ENCODE measurements around the gene TAF7L. TPM values are rescaled to one million over a fixed set of nuclear protein-coding genes. Genes with fewer than 3 reads are reported as not detected.

Gene TAF7L
- total and polyA plus RNA-seq, 5 experiments from 2014 or later = not detected

DNA sequence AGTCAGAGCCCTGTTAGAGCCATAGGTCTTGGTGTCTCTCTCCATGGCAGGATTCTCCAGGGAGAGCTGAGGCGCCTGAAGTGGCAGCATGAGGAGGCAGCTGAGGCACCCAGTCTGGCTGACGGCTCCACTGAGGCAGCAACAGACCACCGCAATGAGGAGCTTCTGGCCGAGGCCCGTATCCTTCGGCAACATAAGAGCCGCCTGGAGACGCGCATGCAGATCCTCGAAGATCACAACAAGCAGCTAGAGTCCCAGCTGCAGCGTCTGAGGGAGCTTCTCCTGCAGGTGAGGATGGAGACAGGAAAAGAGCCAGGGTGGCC, 32.9 kb downstream of the TAF7L start:
- DNase-seq (peak in 1 of 10 donors; percentile 5), ATAC-seq (no peak)
- POLR2A ChIA-PET = no interaction called here
- no peaks in the 10 kb centered on the region for H3K36me3 Mint-ChIP-seq
- no peaks in the 10 kb centered on the region for H3K27me3 Mint-ChIP-seq
- H3K4me1 Mint-ChIP-seq = peaks cover 7 to 38% (median 15%) of the 10 kb centered on the region in 4 donors
- H3K27ac Mint-ChIP-seq = peak overlapping the region in 5 of 10 donors; percentile 34 to 71 (median 53)
- H3K9me3 Mint-ChIP-seq = no peaks in the 10 kb centered on the region
- H3K4me3 Mint-ChIP-seq = peak overlapping the region in 1 of 10 donors; percentile 49

DNA sequence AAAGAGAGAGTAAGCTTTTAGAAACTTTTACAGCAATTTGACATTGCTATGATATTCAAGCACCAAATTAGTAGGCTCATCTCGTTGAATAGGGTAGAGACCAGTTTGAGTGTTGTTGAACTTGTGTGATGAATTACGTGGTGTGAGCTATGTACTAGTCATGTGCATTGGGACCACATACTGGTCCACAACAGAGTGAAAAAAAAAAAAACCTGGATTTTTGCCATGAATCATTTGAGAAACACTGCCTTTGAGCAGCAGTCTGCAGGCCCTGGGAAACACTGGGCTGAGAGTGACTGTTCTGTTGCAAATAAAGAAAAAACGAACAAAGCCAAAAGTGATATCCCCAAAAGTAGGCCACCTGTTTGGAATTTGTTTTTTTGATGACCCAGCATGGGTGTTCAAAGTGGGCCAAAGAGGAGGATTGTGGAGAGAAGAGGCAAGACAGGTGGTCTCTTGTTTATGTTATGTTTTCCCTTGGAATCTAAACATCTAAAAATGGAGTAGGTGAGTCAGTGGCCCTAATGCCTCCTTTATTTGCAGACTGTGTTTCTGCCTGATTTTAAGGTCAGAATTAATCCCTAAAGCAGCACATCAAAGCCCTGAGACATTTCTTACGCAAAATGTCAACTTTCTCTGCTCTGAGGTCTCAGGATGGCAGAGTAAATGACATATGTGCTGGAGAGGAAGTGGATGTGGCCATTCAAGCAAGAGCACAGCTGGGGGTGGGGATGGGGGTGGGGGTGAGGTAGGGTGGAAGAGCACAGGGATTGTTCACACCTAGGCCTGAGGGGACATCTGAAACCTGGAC, 33.5 kb downstream of the TAF7L start:
- Mint-ChIP-seq H3K27ac (peak overlapping the region in 9 of 10 donors; percentile 36 to 91 (median 71)), H3K36me3 (no peaks in the 10 kb centered on the region), H3K4me3 (peak overlapping the region in 3 of 10 donors; percentile 33 to 49 (median 43)), H3K4me1 (peaks cover 7 to 38% (median 15%) of the 10 kb centered on the region in 4 donors), H3K9me3 (no peaks in the 10 kb centered on the region), H3K27me3 (no peaks in the 10 kb centered on the region)
- ATAC-seq (peak in 1 of 2 donors; percentile 56), DNase-seq (peak in 2 of 10 donors; percentile 3 to 18)
- POLR2A ChIA-PET = interaction anchor here (0.7 kb wide), 1 partner anchor 235 kb away, joined by 6 read pairs; no protein-coding TSS in a partner anchor

DNA sequence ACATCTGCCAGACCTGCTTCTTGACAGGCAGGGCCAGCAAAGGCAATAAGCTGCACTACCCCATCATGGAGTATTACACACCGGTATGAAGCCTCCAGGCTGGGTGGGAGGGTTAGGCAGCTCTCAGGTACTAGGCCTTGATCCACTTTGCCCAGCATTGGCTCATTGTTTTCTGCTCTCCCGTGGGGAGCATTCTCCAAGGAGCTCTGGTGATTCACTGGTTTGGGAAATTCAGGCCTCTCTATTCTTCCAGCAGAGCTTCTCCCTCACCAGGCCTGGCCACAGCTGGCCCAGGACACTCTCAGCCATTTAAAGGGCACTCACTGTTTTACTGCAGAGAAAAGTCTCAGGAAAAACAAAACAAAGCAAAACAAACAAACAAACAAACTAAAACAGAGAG, 38.5 kb downstream of the TAF7L start:
- POLR2A ChIA-PET = no interaction called here
- no peaks in the 10 kb centered on the region for H3K9me3 Mint-ChIP-seq
- ATAC-seq = no peak
- DNase-seq = no peak
- no peaks in the 10 kb centered on the region for H3K27me3 Mint-ChIP-seq
- no peaks in the 10 kb centered on the region for H3K36me3 Mint-ChIP-seq
- H3K4me1 Mint-ChIP-seq = peaks cover 2 to 25% (median 7%) of the 10 kb centered on the region in 4 donors
- no peak overlapping the region for H3K27ac Mint-ChIP-seq
- H3K4me3 Mint-ChIP-seq = no peak overlapping the region

DNA sequence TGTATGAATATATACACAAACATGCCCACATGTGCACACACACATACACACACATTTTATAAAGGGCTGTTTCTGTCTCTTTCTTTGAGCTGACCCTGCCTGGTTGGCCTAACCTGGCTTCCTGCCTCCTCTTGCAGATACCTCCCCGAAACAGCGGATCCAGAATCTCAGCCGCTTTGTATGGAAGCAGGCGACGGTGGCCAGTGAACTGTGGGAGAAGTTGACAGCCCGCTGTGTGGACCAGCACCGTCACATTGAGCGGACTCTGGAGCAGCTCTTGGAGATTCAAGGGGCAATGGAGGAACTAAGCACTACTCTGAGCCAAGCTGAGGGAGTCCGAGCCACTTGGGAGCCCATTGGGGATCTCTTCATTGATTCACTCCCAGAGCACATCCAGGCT, 49.6 kb downstream of the TAF7L start:
- Mint-ChIP-seq H3K36me3 (no peaks in the 10 kb centered on the region), H3K4me3 (no peak overlapping the region), H3K4me1 (no peaks in the 10 kb centered on the region), H3K27me3 (no peaks in the 10 kb centered on the region), H3K9me3 (no peaks in the 10 kb centered on the region), H3K27ac (no peak overlapping the region)
- POLR2A ChIA-PET = no interaction called here
- ATAC-seq (no peak), DNase-seq (no peak)

DNA sequence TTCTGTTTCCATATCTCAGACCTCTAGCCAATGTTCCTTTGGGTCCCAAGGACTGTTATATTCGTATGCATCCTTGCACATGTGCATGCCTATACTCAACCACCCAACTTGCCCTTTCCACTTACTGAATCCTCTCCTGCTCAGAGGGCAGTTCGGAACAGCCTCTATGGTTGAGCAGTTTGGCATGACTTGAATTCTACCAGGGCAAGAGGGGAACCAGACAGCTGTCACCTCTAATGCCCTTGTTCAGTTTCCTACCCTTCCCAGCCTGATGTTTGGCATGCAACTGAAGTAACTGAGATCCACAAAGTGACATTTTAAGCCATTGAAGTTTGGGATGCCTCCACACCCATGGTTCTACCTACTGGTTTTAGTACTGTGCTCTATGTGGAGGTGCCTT, 54.1 kb downstream of the TAF7L start:
- H3K4me1 Mint-ChIP-seq = no peaks in the 10 kb centered on the region
- no peaks in the 10 kb centered on the region for H3K9me3 Mint-ChIP-seq
- H3K4me3 Mint-ChIP-seq = no peak overlapping the region
- DNase-seq = no peak
- no peaks in the 10 kb centered on the region for H3K36me3 Mint-ChIP-seq
- no peaks in the 10 kb centered on the region for H3K27me3 Mint-ChIP-seq
- POLR2A ChIA-PET = no interaction called here
- no peak for ATAC-seq
- H3K27ac Mint-ChIP-seq = peak overlapping the region in 1 of 10 donors; percentile 27

DNA sequence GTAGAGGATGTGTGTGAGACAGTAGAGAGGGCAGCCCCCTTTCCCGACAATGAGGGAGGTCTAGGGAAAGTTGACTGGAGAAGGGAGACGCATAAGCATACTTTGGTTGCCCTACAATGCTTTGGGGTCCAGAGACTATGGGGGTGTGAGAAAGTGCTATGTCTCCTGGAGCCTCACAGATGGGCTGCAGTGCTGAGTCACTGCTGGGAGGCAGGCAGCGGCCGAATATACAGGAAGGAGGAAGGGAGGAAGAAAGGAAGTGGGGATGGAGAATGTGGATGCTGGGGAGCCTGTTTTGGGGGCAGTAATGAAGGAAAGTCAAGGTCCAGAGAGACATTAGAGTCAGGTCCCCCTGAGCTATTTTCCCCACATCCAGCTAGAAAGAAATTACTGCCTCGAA, 58.8 kb downstream of the TAF7L start:
- Mint-ChIP-seq H3K27ac (peak overlapping the region in 1 of 10 donors; percentile 66), H3K4me3 (no peak overlapping the region), H3K9me3 (no peaks in the 10 kb centered on the region), H3K36me3 (no peaks in the 10 kb centered on the region), H3K4me1 (no peaks in the 10 kb centered on the region), H3K27me3 (no peaks in the 10 kb centered on the region)
- no peak for DNase-seq
- POLR2A ChIA-PET = no interaction called here
- ATAC-seq = no peak

DNA sequence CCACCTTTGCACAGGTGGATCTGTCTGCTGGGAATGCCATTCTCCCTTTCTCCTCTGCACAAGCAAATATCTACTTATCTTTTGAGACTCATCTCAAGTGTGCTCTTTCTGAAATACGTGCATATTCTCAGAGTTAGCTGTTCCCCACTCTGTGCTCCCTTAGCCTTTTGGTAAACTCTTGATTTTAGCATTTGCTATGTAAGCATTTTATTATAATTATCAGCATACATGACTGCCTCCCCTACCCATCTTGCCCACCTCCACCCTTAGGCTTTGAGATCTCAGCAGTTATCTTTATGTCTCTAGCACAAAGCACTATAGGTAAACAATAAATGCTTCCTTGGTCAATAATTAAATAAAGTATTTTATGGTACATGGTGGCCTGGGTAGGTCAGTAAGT, 60.1 kb downstream of the TAF7L start:
- no peaks in the 10 kb centered on the region for H3K36me3 Mint-ChIP-seq
- POLR2A ChIA-PET = no interaction called here
- no peaks in the 10 kb centered on the region for H3K9me3 Mint-ChIP-seq
- no peaks in the 10 kb centered on the region for H3K27me3 Mint-ChIP-seq
- ATAC-seq (no peak), DNase-seq (no peak)
- no peak overlapping the region for H3K4me3 Mint-ChIP-seq
- no peak overlapping the region for H3K27ac Mint-ChIP-seq
- no peaks in the 10 kb centered on the region for H3K4me1 Mint-ChIP-seq

DNA sequence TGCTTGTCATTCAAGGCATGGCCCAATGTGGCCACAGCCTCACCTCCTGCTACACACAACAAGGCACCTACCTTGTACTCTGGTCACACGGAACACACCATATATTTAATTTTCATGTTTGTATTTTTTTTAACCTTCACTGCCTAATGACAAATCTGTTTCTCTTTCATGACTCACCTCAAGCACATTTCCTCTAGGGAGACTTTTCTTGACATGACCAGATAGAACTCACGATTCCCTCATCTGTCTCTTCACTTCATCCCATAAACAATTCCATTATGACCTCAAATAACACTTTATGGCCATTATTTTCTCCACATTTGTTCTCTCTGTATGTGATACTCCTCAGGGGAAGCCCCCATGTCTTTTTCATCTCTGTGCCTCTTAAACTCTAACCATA, 60.5 kb downstream of the TAF7L start:
- no peaks in the 10 kb centered on the region for H3K27me3 Mint-ChIP-seq
- no peak overlapping the region for H3K4me3 Mint-ChIP-seq
- DNase-seq (no peak), ATAC-seq (no peak)
- H3K27ac Mint-ChIP-seq = no peak overlapping the region
- no peaks in the 10 kb centered on the region for H3K36me3 Mint-ChIP-seq
- no peaks in the 10 kb centered on the region for H3K9me3 Mint-ChIP-seq
- POLR2A ChIA-PET = no interaction called here
- no peaks in the 10 kb centered on the region for H3K4me1 Mint-ChIP-seq

DNA sequence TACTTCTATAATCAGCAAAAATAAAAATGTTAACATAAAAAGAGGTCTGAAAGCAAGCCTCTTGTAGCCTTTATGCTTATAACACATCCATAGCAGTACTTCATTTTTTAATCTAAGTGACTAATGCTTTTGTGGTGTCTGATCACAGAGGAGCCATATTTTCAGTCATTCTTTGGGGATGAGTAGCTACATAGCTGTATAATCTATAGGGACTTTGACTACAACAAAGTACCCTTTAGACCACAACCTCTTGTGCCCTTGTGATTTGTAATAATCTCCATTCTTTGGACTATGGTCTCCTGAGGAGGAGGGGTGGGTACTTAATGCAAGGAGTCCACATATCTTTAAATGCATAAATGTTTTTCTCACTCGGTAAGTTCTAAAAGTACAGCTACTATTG, 62.0 kb downstream of the TAF7L start:
- ATAC-seq (no peak), DNase-seq (no peak)
- H3K27ac Mint-ChIP-seq = no peak overlapping the region
- H3K9me3 Mint-ChIP-seq = no peaks in the 10 kb centered on the region
- no peaks in the 10 kb centered on the region for H3K4me1 Mint-ChIP-seq
- H3K27me3 Mint-ChIP-seq = no peaks in the 10 kb centered on the region
- H3K36me3 Mint-ChIP-seq = no peaks in the 10 kb centered on the region
- no peak overlapping the region for H3K4me3 Mint-ChIP-seq
- POLR2A ChIA-PET = no interaction called here

DNA sequence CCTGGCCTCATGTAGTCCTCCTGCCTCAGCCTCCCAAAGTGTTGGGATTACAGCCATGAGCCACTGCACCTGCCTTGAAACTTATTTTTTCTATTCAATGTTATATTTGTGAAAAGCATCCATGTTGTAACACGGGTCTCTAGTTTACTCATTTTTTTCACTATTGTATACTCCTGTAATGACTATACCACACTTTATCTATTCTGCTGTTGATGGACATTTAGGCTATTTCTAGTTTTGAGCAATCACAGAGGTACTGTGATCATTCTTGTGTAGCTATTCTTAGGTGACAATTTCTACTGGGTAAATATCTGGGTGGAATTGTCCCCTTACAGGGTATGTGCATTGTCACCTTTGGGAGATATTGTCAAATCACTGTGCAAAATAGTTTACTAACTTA, 67.9 kb downstream of the TAF7L start:
- no peak overlapping the region for H3K4me3 Mint-ChIP-seq
- H3K36me3 Mint-ChIP-seq = no peaks in the 10 kb centered on the region
- peaks cover 2 to 21% (median 9%) of the 10 kb centered on the region in 4 donors for H3K4me1 Mint-ChIP-seq
- H3K9me3 Mint-ChIP-seq = no peaks in the 10 kb centered on the region
- no peaks in the 10 kb centered on the region for H3K27me3 Mint-ChIP-seq
- H3K27ac Mint-ChIP-seq = no peak overlapping the region
- POLR2A ChIA-PET = no interaction called here
- DNase-seq (no peak), ATAC-seq (no peak)

DNA sequence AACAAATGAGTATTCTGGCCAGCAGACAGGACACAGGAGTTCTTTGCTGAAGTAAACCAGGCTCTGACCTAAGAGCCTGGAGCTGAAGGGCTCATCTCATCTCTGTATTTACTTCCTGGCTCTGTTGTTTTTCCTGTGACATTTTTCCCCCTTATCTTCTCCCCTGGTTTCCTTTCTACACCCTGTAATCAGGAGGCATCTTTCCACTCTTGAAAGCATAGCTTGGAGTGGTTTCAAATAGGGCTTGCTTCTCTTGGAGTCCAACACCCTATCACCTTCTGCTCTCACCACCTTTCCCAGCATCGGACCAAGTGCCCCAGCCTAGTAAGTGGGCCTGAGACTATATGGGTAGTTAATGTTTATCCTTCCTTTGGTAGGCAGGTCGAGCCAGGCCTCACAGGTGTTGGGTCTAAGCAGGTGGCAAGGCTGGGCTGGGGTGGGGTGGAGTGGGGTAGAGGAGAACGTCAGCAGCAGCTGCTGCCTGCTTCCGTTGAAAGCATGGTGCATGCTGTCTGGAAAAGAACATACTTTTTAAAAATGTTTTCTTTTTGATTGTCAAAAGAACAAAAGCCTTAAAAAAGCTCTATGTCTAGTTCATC, 70.4 kb downstream of the TAF7L start:
- H3K27me3 Mint-ChIP-seq = no peaks in the 10 kb centered on the region
- POLR2A ChIA-PET = no interaction called here
- H3K9me3 Mint-ChIP-seq = no peaks in the 10 kb centered on the region
- peaks cover 2 to 39% (median 9%) of the 10 kb centered on the region in 4 donors for H3K4me1 Mint-ChIP-seq
- H3K4me3 Mint-ChIP-seq = peak overlapping the region in 1 of 10 donors; percentile 52
- peak overlapping the region in 4 of 10 donors; percentile 32 to 93 (median 79) for H3K27ac Mint-ChIP-seq
- no peaks in the 10 kb centered on the region for H3K36me3 Mint-ChIP-seq
- ATAC-seq = no peak
- no peak for DNase-seq

DNA sequence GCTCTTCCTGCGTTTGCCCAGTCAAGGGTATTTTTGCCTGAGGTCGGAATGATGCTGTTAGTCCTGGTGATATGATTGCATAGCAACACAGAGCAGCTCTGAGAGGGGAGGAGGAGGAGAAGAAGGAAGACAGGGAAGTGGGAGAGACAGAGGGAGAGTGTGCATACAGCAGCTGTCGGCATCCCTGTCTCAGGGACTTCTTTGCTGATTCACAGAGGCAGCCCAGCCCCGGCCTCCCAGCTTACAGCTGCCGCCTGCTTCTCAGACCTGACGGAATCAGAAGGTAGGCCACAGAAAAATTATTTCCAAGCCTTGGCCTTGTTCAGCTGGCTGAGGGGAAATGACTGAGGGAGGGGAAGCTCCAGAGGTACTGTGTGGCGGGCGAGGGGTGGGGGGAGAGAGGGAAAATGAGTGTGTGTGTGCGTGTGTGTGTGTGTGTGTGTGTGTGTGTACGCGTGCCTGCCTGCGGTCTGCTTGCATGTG, 71.2 kb downstream of the TAF7L start:
- Mint-ChIP-seq H3K4me1 (peaks cover 2 to 39% (median 9%) of the 10 kb centered on the region in 4 donors), H3K4me3 (peak overlapping the region in 3 of 10 donors; percentile 34 to 52 (median 44)), H3K27ac (peak overlapping the region in 5 of 10 donors; percentile 31 to 95 (median 79)), H3K27me3 (no peaks in the 10 kb centered on the region), H3K9me3 (no peaks in the 10 kb centered on the region), H3K36me3 (no peaks in the 10 kb centered on the region)
- POLR2A ChIA-PET = no interaction called here
- ATAC-seq (no peak), DNase-seq (peak in 1 of 10 donors; percentile 11)

DNA sequence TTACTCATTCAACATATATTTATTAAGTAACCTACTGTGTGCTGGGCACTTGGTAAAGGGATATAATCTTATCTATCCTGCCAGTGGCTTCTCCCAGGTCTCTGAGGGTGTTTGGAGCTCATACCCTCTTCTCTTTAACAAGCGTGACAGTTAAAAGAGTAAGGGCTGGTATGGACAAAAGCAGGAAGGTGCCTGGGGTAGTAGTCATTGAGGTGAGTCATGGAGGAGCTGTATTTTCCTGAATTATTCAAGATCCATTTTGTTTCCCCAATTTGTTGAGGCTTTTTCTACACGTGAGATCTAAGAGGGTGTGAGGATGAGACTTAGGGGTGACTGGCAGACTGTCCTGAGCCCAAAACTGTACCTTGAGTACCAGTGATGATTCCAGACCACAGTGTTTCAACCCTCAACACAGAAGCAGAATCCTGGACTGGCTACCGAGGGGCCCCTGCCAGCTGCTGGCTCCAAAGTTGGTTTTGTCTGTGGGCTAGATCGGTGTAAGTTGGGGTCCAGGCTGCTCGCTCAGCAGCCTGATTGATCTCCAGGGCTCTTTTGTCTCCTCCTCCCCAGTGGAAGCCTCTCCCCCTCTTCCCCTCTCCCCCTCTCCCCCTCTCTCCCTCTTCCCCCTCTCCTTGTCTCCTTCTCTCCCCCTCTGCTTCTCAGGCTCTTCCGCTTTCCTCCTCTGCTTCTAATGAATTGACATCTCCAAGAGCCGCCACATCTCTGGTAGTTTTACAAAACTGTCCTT, 71.8 kb downstream of the TAF7L start, which contains the start of gene DRP2:
Gene DRP2, plus strand, starts transcription at position 671 of the 748 bp plus-strand sequence. CDS start 11,862 bp downstream, outside the sequence.
- Mint-ChIP-seq H3K27ac (peak within 1 kb of the TSS in 5 of 10 donors; percentile 31 to 95 (median 79)), H3K27me3 (no peaks in the 10 kb centered on the region), H3K36me3 (no peaks in the 10 kb centered on the region), H3K4me1 (peaks cover 2 to 39% (median 9%) of the 10 kb centered on the region in 4 donors), H3K4me3 (peak within 1 kb of the TSS in 3 of 10 donors; percentile 44 to 52 (median 52)), H3K9me3 (peaks cover 0 to 3% (median 0%) of the 10 kb centered on the region in 9 donors)
- POLR2A ChIA-PET = no interaction called here
- no peak for ATAC-seq
- DNase-seq = no peak
